ENCODE measurements around the gene IRF6.

Gene IRF6

GRCh38 chr1:209774592-209774991 lies 31.4 kb downstream of the IRF6 start:
- Histone ChIP-seq H3K9ac (ENCODE audit: low read length) (no peak overlapping the region), H3K9me3 (ENCODE audit: control insufficient read depth, low read length) (no peaks in the 10 kb centered on the region), H3K4me3 (ENCODE audit: insufficient read depth in 1 of 2, low read depth in 1 of 2, low read length in 2 of 2) (no peak overlapping the region), H3K18ac (ENCODE audit: low read depth in 1 of 2, low read length in 2 of 2) (no peak overlapping the region), H4K91ac (ENCODE audit: low read length) (no peak overlapping the region), H3K27ac (ENCODE audit: low read length, poor library complexity, severe bottlenecking) (no peak overlapping the region), H2BK120ac (ENCODE audit: low read depth, low read length) (no peak overlapping the region), H3K27me3 (ENCODE audit: control insufficient read depth in 1 of 2, insufficient read depth in 1 of 2, low read length in 2 of 2) (no peaks in the 10 kb centered on the region), H2BK12ac (ENCODE audit: low read length in 2 of 2) (no peak overlapping the region), H2AFZ (ENCODE audit: low read depth, low read length) (no peak overlapping the region), H3K4me1 (ENCODE audit: control insufficient read depth, insufficient read depth, low read depth, low read length) (peaks cover 7% of the 10 kb centered on the region), H2BK15ac (ENCODE audit: low read depth, poor library complexity, severe bottlenecking) (no peak overlapping the region), H2AK5ac (ENCODE audit: low read length, severe bottlenecking) (no peak overlapping the region), H3K14ac (ENCODE audit: low read length in 2 of 2) (no peak overlapping the region), H3K23ac (ENCODE audit: low read length in 2 of 2) (no peak overlapping the region), H3K36me3 (ENCODE audit: control insufficient read depth in 1 of 2, insufficient read depth in 2 of 2, low read depth in 1 of 2, low read length in 2 of 2) (peaks cover 0 to 6% of the 10 kb centered on the region in 2 experiments), H3K4me2 (ENCODE audit: low read length, poor library complexity, severe bottlenecking) (no peak overlapping the region), H3K79me1 (replicated peaks; ENCODE audit: low read length, poor library complexity, severe bottlenecking) (no peaks in the 10 kb centered on the region), H4K8ac (ENCODE audit: low read length) (no peak overlapping the region), H3K4ac (ENCODE audit: low read depth in 1 of 2, low read length in 2 of 2) (no peak overlapping the region), H2BK5ac (ENCODE audit: low read depth, low read length, poor library complexity, severe bottlenecking) (no peak overlapping the region)
- WGBS: 91% methylated on average over 1 of the region's 1 CpG
- no peak for DNase-seq

- Histone ChIP-seq H2BK5ac (ENCODE audit: low read depth, low read length, poor library complexity, severe bottlenecking) (no peak overlapping the region), H3K27me3 (ENCODE audit: control insufficient read depth in 1 of 2, insufficient read depth in 1 of 2, low read length in 2 of 2) (no peaks in the 10 kb centered on the region), H3K4me3 (ENCODE audit: insufficient read depth in 1 of 2, low read depth in 1 of 2, low read length in 2 of 2) (no peak overlapping the region), H3K27ac (ENCODE audit: low read length, poor library complexity, severe bottlenecking) (no peak overlapping the region), H3K23ac (ENCODE audit: low read length in 2 of 2) (no peak overlapping the region), H3K9ac (ENCODE audit: low read length) (no peak overlapping the region), H3K79me1 (replicated peaks; ENCODE audit: low read length, poor library complexity, severe bottlenecking) (no peaks in the 10 kb centered on the region), H2AFZ (ENCODE audit: low read depth, low read length) (no peak overlapping the region), H4K91ac (ENCODE audit: low read length) (no peak overlapping the region), H3K4me1 (ENCODE audit: control insufficient read depth, insufficient read depth, low read depth, low read length) (peaks cover 10% of the 10 kb centered on the region), H2BK12ac (ENCODE audit: low read length in 2 of 2) (no peak overlapping the region), H2BK15ac (ENCODE audit: low read depth, poor library complexity, severe bottlenecking) (no peak overlapping the region), H3K14ac (ENCODE audit: low read length in 2 of 2) (no peak overlapping the region), H2AK5ac (ENCODE audit: low read length, severe bottlenecking) (no peak overlapping the region), H3K36me3 (ENCODE audit: control insufficient read depth in 1 of 2, insufficient read depth in 2 of 2, low read depth in 1 of 2, low read length in 2 of 2) (peaks cover 0 to 6% of the 10 kb centered on the region in 2 experiments), H3K18ac (ENCODE audit: low read depth in 1 of 2, low read length in 2 of 2) (no peak overlapping the region), H2BK120ac (ENCODE audit: low read depth, low read length) (no peak overlapping the region), H3K4me2 (ENCODE audit: low read length, poor library complexity, severe bottlenecking) (no peak overlapping the region), H3K9me3 (ENCODE audit: control insufficient read depth, low read length) (no peaks in the 10 kb centered on the region), H4K8ac (ENCODE audit: low read length) (no peak overlapping the region), H3K4ac (ENCODE audit: low read depth in 1 of 2, low read length in 2 of 2) (no peak overlapping the region)
- no peak for DNase-seq
- 84% methylated on average over 6 of the region's 6 CpGs for WGBS
Measured at GRCh38 chr1:209772126-209772525, 33.8 kb downstream of the IRF6 start.

GRCh38 chr1:209770636-209771415 lies 35.1 kb downstream of the IRF6 start:
- Histone ChIP-seq H3K27ac (ENCODE audit: low read length, poor library complexity, severe bottlenecking) (no peak overlapping the region), H2BK5ac (ENCODE audit: low read depth, low read length, poor library complexity, severe bottlenecking) (no peak overlapping the region), H3K18ac (ENCODE audit: low read depth in 1 of 2, low read length in 2 of 2) (no peak overlapping the region), H4K91ac (ENCODE audit: low read length) (peak overlapping the region; percentile 11), H3K4ac (ENCODE audit: low read depth in 1 of 2, low read length in 2 of 2) (no peak overlapping the region), H3K9me3 (ENCODE audit: control insufficient read depth, low read length) (no peaks in the 10 kb centered on the region), H3K36me3 (ENCODE audit: control insufficient read depth in 1 of 2, insufficient read depth in 2 of 2, low read depth in 1 of 2, low read length in 2 of 2) (peaks cover 0 to 6% of the 10 kb centered on the region in 2 experiments), H2BK120ac (ENCODE audit: low read depth, low read length) (no peak overlapping the region), H3K14ac (ENCODE audit: low read length in 2 of 2) (no peak overlapping the region), H3K4me3 (ENCODE audit: insufficient read depth in 1 of 2, low read depth in 1 of 2, low read length in 2 of 2) (no peak overlapping the region), H4K8ac (ENCODE audit: low read length) (no peak overlapping the region), H3K9ac (ENCODE audit: low read length) (no peak overlapping the region), H3K4me2 (ENCODE audit: low read length, poor library complexity, severe bottlenecking) (no peak overlapping the region), H3K4me1 (ENCODE audit: control insufficient read depth, insufficient read depth, low read depth, low read length) (peaks cover 10% of the 10 kb centered on the region), H2BK12ac (ENCODE audit: low read length in 2 of 2) (no peak overlapping the region), H3K23ac (ENCODE audit: low read length in 2 of 2) (no peak overlapping the region), H3K27me3 (ENCODE audit: control insufficient read depth in 1 of 2, insufficient read depth in 1 of 2, low read length in 2 of 2) (no peaks in the 10 kb centered on the region), H3K79me1 (replicated peaks; ENCODE audit: low read length, poor library complexity, severe bottlenecking) (no peaks in the 10 kb centered on the region), H2BK15ac (ENCODE audit: low read depth, poor library complexity, severe bottlenecking) (no peak overlapping the region), H2AFZ (ENCODE audit: low read depth, low read length) (no peak overlapping the region), H2AK5ac (ENCODE audit: low read length, severe bottlenecking) (no peak overlapping the region)
- DNase-seq: no peak
- WGBS: 96% methylated on average over 17 of the region's 17 CpGs

- Histone ChIP-seq H3K4me2 (ENCODE audit: low read length, poor library complexity, severe bottlenecking) (no peak overlapping the region), H2AFZ (ENCODE audit: low read depth, low read length) (no peak overlapping the region), H2BK15ac (ENCODE audit: low read depth, poor library complexity, severe bottlenecking) (no peak overlapping the region), H3K79me1 (replicated peaks; ENCODE audit: low read length, poor library complexity, severe bottlenecking) (no peaks in the 10 kb centered on the region), H2BK12ac (ENCODE audit: low read length in 2 of 2) (no peak overlapping the region), H2AK5ac (ENCODE audit: low read length, severe bottlenecking) (no peak overlapping the region), H3K4me3 (ENCODE audit: insufficient read depth in 1 of 2, low read depth in 1 of 2, low read length in 2 of 2) (no peak overlapping the region), H3K36me3 (ENCODE audit: control insufficient read depth in 1 of 2, insufficient read depth in 2 of 2, low read depth in 1 of 2, low read length in 2 of 2) (peaks cover 0 to 6% of the 10 kb centered on the region in 2 experiments), H3K23ac (ENCODE audit: low read length in 2 of 2) (no peak overlapping the region), H3K9ac (ENCODE audit: low read length) (peak overlapping the region; percentile 77), H4K91ac (ENCODE audit: low read length) (no peak overlapping the region), H3K9me3 (ENCODE audit: control insufficient read depth, low read length) (no peaks in the 10 kb centered on the region), H3K18ac (ENCODE audit: low read depth in 1 of 2, low read length in 2 of 2) (peak overlapping the region in 1 of 2 experiments; percentile 19), H4K8ac (ENCODE audit: low read length) (peak overlapping the region; percentile 62), H3K4ac (ENCODE audit: low read depth in 1 of 2, low read length in 2 of 2) (peak overlapping the region; percentile 14 to 46), H2BK5ac (ENCODE audit: low read depth, low read length, poor library complexity, severe bottlenecking) (no peak overlapping the region), H3K27ac (ENCODE audit: low read length, poor library complexity, severe bottlenecking) (no peak overlapping the region), H3K4me1 (ENCODE audit: control insufficient read depth, insufficient read depth, low read depth, low read length) (peaks cover 10% of the 10 kb centered on the region), H2BK120ac (ENCODE audit: low read depth, low read length) (peak overlapping the region; percentile 64), H3K27me3 (ENCODE audit: control insufficient read depth in 1 of 2, insufficient read depth in 1 of 2, low read length in 2 of 2) (no peaks in the 10 kb centered on the region), H3K14ac (ENCODE audit: low read length in 2 of 2) (peak overlapping the region in 1 of 2 experiments; percentile 64)
- 82% methylated on average over 6 of the region's 7 CpGs for WGBS
- DNase-seq: peak; percentile 11
Measured at GRCh38 chr1:209769971-209770370, 36.0 kb downstream of the IRF6 start.

All from mesenchymal stem cell (in vitro differentiated cells and primary cell).